ENCODE data around the gene PIGW. TPM values are rescaled to one million over a fixed set of nuclear protein-coding genes. Genes with fewer than 3 reads are reported as not detected.

The PIGW gene
- total and polyA plus RNA-seq, 2 of the 8 experiments (the other 6 are each of a cell fraction or from before 2014, with no cell fraction given): 12.1 to 28.9 TPM

DNA sequence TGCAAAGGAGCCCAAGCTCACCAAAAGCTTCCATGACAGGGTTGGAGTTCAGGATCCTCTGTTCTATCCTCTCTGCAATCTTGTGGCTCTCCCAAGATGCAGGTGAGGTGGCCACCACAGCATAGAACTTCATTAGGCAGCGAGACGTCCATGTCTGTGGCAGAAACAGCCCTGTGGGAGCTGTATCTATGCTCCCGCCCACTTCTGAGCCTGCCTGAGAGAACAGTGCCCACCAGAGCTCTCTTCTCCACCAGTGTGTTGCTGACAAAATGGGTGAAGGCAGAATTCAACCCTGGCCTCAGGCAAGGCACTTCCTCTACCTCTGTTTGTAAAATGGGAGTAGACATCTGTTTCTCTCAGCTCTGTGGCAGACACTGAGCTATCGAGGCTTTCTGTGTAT is 18.9 kb upstream of the PIGW start:
- no peak overlapping the region for H3K23ac ChIP-seq (ENCODE audit: insufficient read length)
- peaks cover 19 to 82% (median 36%) of the 10 kb centered on the region in 4 experiments for H3K36me3 ChIP-seq (ENCODE audit: control insufficient read depth in 2 of 4, insufficient read depth in 4 of 4, low read length in 3 of 4)
- H3K79me2 ChIP-seq (ENCODE audit: control insufficient read depth in 1 of 2, insufficient read depth in 2 of 2, low read length in 2 of 2): no peaks in the 10 kb centered on the region
- H3K9me3 ChIP-seq (ENCODE audit: insufficient read depth in 2 of 2, low read depth in 1 of 2, low read length in 1 of 2): no peaks in the 10 kb centered on the region
- H3K56ac ChIP-seq (replicated peaks; ENCODE audit: insufficient read length, low read depth, low read length): no peak overlapping the region
- POLR2A ChIA-PET (ENCODE audit: partially characterized antibody): interaction anchor here (1.2 to 13.9 kb wide), 6 partner anchors 10 to 28 kb away, joined by 5 to 205 read pairs (median 42); partner anchors contain the start of gene MYO19
- no peak overlapping the region for H3K4ac ChIP-seq (replicated peaks; ENCODE audit: insufficient read length, low read depth, low read length)
- H2BK120ac ChIP-seq (replicated peaks; ENCODE audit: low read depth, low read length): no peak overlapping the region
- no peak overlapping the region for H3K4me2 ChIP-seq (ENCODE audit: insufficient read depth in 1 of 2, low read depth in 2 of 2, low read length in 2 of 2)
- no peak for TF ChIP-seq ASH2L (IDR thresholded peaks at IDR 0.05; ENCODE audit: low read length)
- peak in 1 of 2 experiments; percentile 31; a peak in 1 of 3 replicates for TF ChIP-seq POLR2A (IDR thresholded peaks at IDR 0.05; ENCODE audit: control extremely low read depth in 1 of 2, low read depth in 2 of 2, low read length in 2 of 2)
- no peaks in the 10 kb centered on the region for H3K79me1 ChIP-seq (ENCODE audit: low read depth, low read length)
- DNase-seq (ENCODE audit: low read depth in 1 of 2, low spot score in 2 of 2): no peak
- H2AFZ ChIP-seq (ENCODE audit: low read length): no peak overlapping the region
- no peaks in the 10 kb centered on the region for H3K27me3 ChIP-seq (replicated peaks in 1 of 4; ENCODE audit: control insufficient read depth in 3 of 4, extremely low read depth in 1 of 4, insufficient read depth in 3 of 4, low read length in 3 of 4)
- H3K14ac ChIP-seq (ENCODE audit: insufficient read length): no peak overlapping the region
- 84% methylated on average over 4 of the region's 4 CpGs; no CpG with 5 or more reads in 1 of the 2 experiments for WGBS, 2 experiments (ENCODE audit: extremely low coverage in 1 of 2, insufficient coverage in 1 of 2, insufficient read length in 1 of 2, insufficient replicate concordance in 2 of 2, low coverage in 1 of 2, low lambda C conversion rate in 2 of 2, missing lambda C conversion rate in 1 of 2)
- peaks cover 7 to 8% of the 10 kb centered on the region in 2 experiments for H4K20me1 ChIP-seq (replicated peaks in 1 of 2; ENCODE audit: control insufficient read depth in 1 of 2, insufficient read depth in 2 of 2, low read length in 2 of 2)
- H3K18ac ChIP-seq (ENCODE audit: extremely low read depth, low read length): no peak overlapping the region
- H4K8ac ChIP-seq (ENCODE audit: extremely low read depth, insufficient read depth, low read length): no peak overlapping the region
- FAIRE-seq: no peak
- H3K23me2 ChIP-seq (ENCODE audit: low read depth, low read length): no peaks in the 10 kb centered on the region
- H2BK5ac ChIP-seq (ENCODE audit: low read depth, low read length): no peak overlapping the region
- H3K27ac ChIP-seq (ENCODE audit: low read depth, low read length): no peak overlapping the region
- H3K4me3 ChIP-seq (ENCODE audit: extremely low read depth in 1 of 4, insufficient read depth in 2 of 4, low read depth in 3 of 4, low read length in 4 of 4): no peak overlapping the region
- H2BK12ac ChIP-seq (ENCODE audit: low read depth, low read length): no peak overlapping the region
- no peak overlapping the region for H4K5ac ChIP-seq (ENCODE audit: insufficient read length, low read depth, low read length)
- H3K4me1 ChIP-seq (replicated peaks in 1 of 4; ENCODE audit: control insufficient read depth in 3 of 4, insufficient read depth in 4 of 4, low read length in 3 of 4): no peaks in the 10 kb centered on the region
- no peak overlapping the region for H4K91ac ChIP-seq (replicated peaks; ENCODE audit: insufficient read length, low read length)
- CTCF ChIA-PET (ENCODE audit: partially characterized antibody): interaction anchor here (0.6 to 1.1 kb wide), 3 partner anchors 33 to 903 kb away, joined by 3 to 4 read pairs (median 3); no protein-coding TSS in a partner anchor
- no peak overlapping the region for H3K9ac ChIP-seq (replicated peaks in 1 of 4; ENCODE audit: extremely low read depth in 1 of 4, low read depth in 3 of 4, low read length in 3 of 4)
- no peak overlapping the region for H2BK20ac ChIP-seq (ENCODE audit: low read length)
- no peak overlapping the region for H2BK15ac ChIP-seq (ENCODE audit: low read length)
- H2AK5ac ChIP-seq (ENCODE audit: low read depth, low read length): no peak overlapping the region

All from H1 (cell line).